HepG2 (cell line): Measurements from ENCODE around the gene DENND2A. TPM values are rescaled to one million over a fixed set of nuclear protein-coding genes. Genes with fewer than 3 reads are reported as not detected.

Source experiments
- ATF7-NPFF ChIP-seq: sonication (generic); formaldehyde crosslinking; IDR thresholded peaks from 2 replicates; pipeline ENCODE4 v1.8.1; 2023; ENCODE audit warnings: mild to moderate bottlenecking, low read depth, missing genetic modification reagents, moderate library complexity
- BCL3 ChIP-seq: sonication (generic); formaldehyde crosslinking; IDR thresholded peaks from 2 replicates; pipeline ENCODE4 v1.5.1; 2020; ENCODE audit warnings: mild to moderate bottlenecking, missing genetic modification reagents, moderate library complexity
- HNF1A ChIP-seq, 2 experiments: sonication (generic) in 1 of 2; formaldehyde crosslinking in 1 of 2; IDR thresholded peaks; 2 replicates each; pipeline versions ENCODE4 v1.4.0 to v1.6.1; 2016 to 2020; ENCODE audit warnings: borderline replicate concordance in 1 of 2, low read depth in 1 of 2, mild to moderate bottlenecking in 1 of 2, missing genetic modification reagents in 1 of 2
- HNRNPK ChIP-seq: fragments of 200-400 bp; formaldehyde crosslinking; IDR thresholded peaks from 2 replicates; pipeline ENCODE4 v1.6.1; 2018; ENCODE audit warnings: low read length, low read depth, moderate library complexity, mild to moderate bottlenecking; ENCODE audit not compliant: poor library complexity, severe bottlenecking
- MNT ChIP-seq: fragments of 450-650 bp; IDR thresholded peaks from 2 replicates; pipeline ENCODE4 v1.6.1; 2016
- TRAFD1 ChIP-seq: sonication (generic); formaldehyde crosslinking; IDR thresholded peaks from 2 replicates; pipeline ENCODE4 v1.5.1; 2020; ENCODE audit warnings: missing genetic modification reagents, mild to moderate bottlenecking, borderline replicate concordance
- XBP1 ChIP-seq: sonication (generic); formaldehyde crosslinking; IDR thresholded peaks from 2 replicates; pipeline ENCODE4 v1.5.0; 2020; ENCODE audit warnings: missing genetic modification reagents
- ZNF160 ChIP-seq: sonication (generic); formaldehyde crosslinking; IDR thresholded peaks from 2 replicates; pipeline ENCODE4 v1.8.0; 2022; ENCODE audit warnings: mild to moderate bottlenecking, inconsistent platforms, missing genetic modification reagents
- polyA plus RNA-seq, 8 experiments: library from polyadenylated mRNA; depleted of rRNA in 3 of 8; stranded (reverse) in 7 of 8; unstranded in 1 of 8; fragments of >200 nt; fragmentation: Illumina TruSeq in 4 of 8; extraction: Trizol in 4 of 8; gene quantifications; 2 replicates each; pipeline versions ENCODE4 v1.2.1 to v1.2.3, GENCODE V29; 2011 to 2016; ENCODE audit warnings: low read depth in 4 of 8, missing spikeins in 1 of 8, mixed read lengths in 1 of 8; ENCODE audit not compliant: insufficient read depth in 1 of 8
- total RNA-seq, 5 experiments: library from RNA; depleted of rRNA; stranded (reverse); fragments of >200 nt; fragmentation: Illumina TruSeq; extraction: Trizol; gene quantifications; 2 replicates each; pipeline ENCODE4 v1.2.3, GENCODE V29; 2016; ENCODE audit warnings: low read depth in 1 of 5

DENND2A gene
- total and polyA plus RNA-seq, 2 of the 13 experiments (the other 11 are each of a cell fraction or from before 2014, with no cell fraction given): not detected

GRCh38 chr7:140616328-140616727, 24.3 kb downstream of the DENND2A start (continued):
- TF ChIP-seq HNF1A (IDR thresholded peaks at IDR 0.05; ENCODE audit: low read depth): no peak
- TF ChIP-seq HNF1A (CRISPR knock-in tag; IDR thresholded peaks at IDR 0.05; ENCODE audit: borderline replicate concordance): no peak
- no peak for TF ChIP-seq ZNF160 (CRISPR knock-in tag)
- no peak for TF ChIP-seq TRAFD1 (CRISPR knock-in tag)
- no peak for TF ChIP-seq HNRNPK
- TF ChIP-seq BCL3 (CRISPR knock-in tag): no peak
- no peak for TF ChIP-seq MNT
- TF ChIP-seq XBP1 (CRISPR knock-in tag): no peak
- no peak for TF ChIP-seq ATF7-NPFF (CRISPR knock-in tag)
